CD8-positive, alpha-beta memory T cell (primary cell): ENCODE measurements around the gene DPYD. TPM values are rescaled to one million over a fixed set of nuclear protein-coding genes. Genes with fewer than 3 reads are reported as not detected.

Experiments
- CTCF ChIA-PET: fragments of 350-600 bp; sonication (Branson Sonifier 250); formaldehyde crosslinking; loops from one replicate; lab custom pipeline; 2021; ENCODE audit warnings: antibody characterized with exemption; lab: Charles Lee
- POLR2A ChIA-PET: fragments of 350-600 bp; sonication (Branson Sonifier 250); formaldehyde crosslinking; loops from one replicate; lab custom pipeline; 2021; ENCODE audit warnings: antibody characterized with exemption; lab: Charles Lee
- DNase-seq, 5 donors: peaks; one replicate each; pipeline versions ENCODE4 v3.0.0 to v3.0.0-alpha.2; 2020 to 2022; ENCODE audit warnings: mixed read lengths in 1 of 5
- H3K27ac ChIP-seq: one replicate; pipeline ENCODE4 v1.7.0; 2013; ENCODE audit warnings: low read depth, mild to moderate bottlenecking, low read length, moderate library complexity
- H3K27me3 ChIP-seq: 2 replicates; pipeline ENCODE4 v1.7.0; 2013; ENCODE audit warnings: low read length, mild to moderate bottlenecking; ENCODE audit not compliant: insufficient read depth, poor library complexity, severe bottlenecking
- H3K36me3 ChIP-seq: 2 replicates; pipeline ENCODE4 v1.7.0; 2013; ENCODE audit warnings: mild to moderate bottlenecking, low read length, moderate library complexity; ENCODE audit not compliant: insufficient read depth
- H3K4me1 ChIP-seq: 2 replicates; pipeline ENCODE4 v1.7.0; 2013; ENCODE audit warnings: mild to moderate bottlenecking, low read length, moderate library complexity; ENCODE audit not compliant: insufficient read depth
- H3K4me3 ChIP-seq: 2 replicates; pipeline ENCODE4 v1.7.0; 2013; ENCODE audit warnings: mild to moderate bottlenecking, low read length
- H3K9me3 ChIP-seq: 2 replicates; pipeline ENCODE4 v1.7.0; 2013; ENCODE audit warnings: mild to moderate bottlenecking, low read length
- H3K27ac Mint-ChIP-seq, 8 donors: one replicate each; pipeline ENCODE4 v1.8.0; 2020 to 2021; ENCODE audit warnings: mixed read lengths in 8 of 8, mild to moderate bottlenecking in 6 of 8, inconsistent platforms in 3 of 8, moderate library complexity in 3 of 8
- H3K27me3 Mint-ChIP-seq, 2 donors: one replicate each; pipeline ENCODE4 v1.8.0; 2020 to 2021; ENCODE audit warnings: mixed read lengths in 2 of 2, mild to moderate bottlenecking in 1 of 2, moderate library complexity in 1 of 2
- H3K36me3 Mint-ChIP-seq, 3 donors: one replicate each; pipeline ENCODE4 v1.8.0; 2020 to 2021; ENCODE audit warnings: mixed read lengths in 3 of 3, inconsistent platforms in 1 of 3, mild to moderate bottlenecking in 1 of 3
- H3K4me1 Mint-ChIP-seq, 3 donors: one replicate each; pipeline ENCODE4 v1.8.0; 2020 to 2021; ENCODE audit warnings: mixed read lengths in 3 of 3, inconsistent platforms in 1 of 3, mild to moderate bottlenecking in 1 of 3
- H3K4me3 Mint-ChIP-seq, 7 donors: one replicate each; pipeline ENCODE4 v1.8.0; 2020 to 2021; ENCODE audit warnings: mixed read lengths in 7 of 7, mild to moderate bottlenecking in 6 of 7, moderate library complexity in 4 of 7, inconsistent platforms in 2 of 7
- H3K9me3 Mint-ChIP-seq, 5 donors: one replicate each; pipeline ENCODE4 v1.8.0; 2020 to 2022; ENCODE audit warnings: mixed read lengths in 5 of 5, mild to moderate bottlenecking in 3 of 5, moderate library complexity in 2 of 5, inconsistent platforms in 1 of 5
- polyA plus RNA-seq: library from polyadenylated mRNA; unstranded; fragments of 300-500 nt; fragmentation: Illumina TruSeq; gene quantifications from one replicate; pipeline ENCODE4 v1.2.3, GENCODE V29; 2021
- total RNA-seq, 2 experiments: library from RNA; stranded (reverse); gene quantifications; one replicate each; pipeline ENCODE4 v1.2.3, GENCODE V29; 2021

The DPYD gene
- total and polyA plus RNA-seq, 3 experiments from 2014 or later: 9.6 to 43.9 (median 10.3) TPM

- no peak overlapping the region for H3K27ac ChIP-seq
- ChIA-PET POLR2A (no interaction called here), CTCF (no interaction called here)
- Mint-ChIP-seq H3K9me3 (peaks cover 0 to 1% (median 0%) of the 10 kb centered on the region in 5 donors), H3K4me3 (no peak overlapping the region), H3K27ac (peak overlapping the region in 1 of 8 donors; percentile 62), H3K4me1 (peaks cover 3 to 5% (median 4%) of the 10 kb centered on the region in 3 donors), H3K27me3 (no peaks in the 10 kb centered on the region), H3K36me3 (peaks cover 21 to 34% (median 32%) of the 10 kb centered on the region in 3 donors)
- no peaks in the 10 kb centered on the region for H3K27me3 ChIP-seq
- no peaks in the 10 kb centered on the region for H3K4me1 ChIP-seq
- H3K36me3 ChIP-seq: peaks cover 4% of the 10 kb centered on the region
- H3K9me3 ChIP-seq: no peaks in the 10 kb centered on the region
- no peak overlapping the region for H3K4me3 ChIP-seq
- no peak for DNase-seq
Measured at GRCh38 chr1:97507863-97508262, 413.0 kb downstream of the DPYD start.

- H3K4me1 Mint-ChIP-seq: peaks cover 3 to 5% (median 4%) of the 10 kb centered on the region in 3 donors
- peaks cover 26 to 33% (median 32%) of the 10 kb centered on the region in 3 donors for H3K36me3 Mint-ChIP-seq
- no peaks in the 10 kb centered on the region for H3K9me3 ChIP-seq
- no peak overlapping the region for H3K4me3 ChIP-seq
- no peaks in the 10 kb centered on the region for H3K27me3 Mint-ChIP-seq
- no peak overlapping the region for H3K27ac ChIP-seq
- H3K27ac Mint-ChIP-seq: no peak overlapping the region
- DNase-seq: no peak
- POLR2A ChIA-PET: no interaction called here
- peaks cover 0 to 1% (median 0%) of the 10 kb centered on the region in 5 donors for H3K9me3 Mint-ChIP-seq
- no peak overlapping the region for H3K4me3 Mint-ChIP-seq
- no peaks in the 10 kb centered on the region for H3K4me1 ChIP-seq
- H3K36me3 ChIP-seq: peaks cover 4% of the 10 kb centered on the region
- CTCF ChIA-PET: interaction anchor here (1.4 kb wide), 1 partner anchor 19 kb away, joined by 3 read pairs; no protein-coding TSS in a partner anchor
- no peaks in the 10 kb centered on the region for H3K27me3 ChIP-seq
Measured at GRCh38 chr1:97506368-97506767, 414.5 kb downstream of the DPYD start.

DNA sequence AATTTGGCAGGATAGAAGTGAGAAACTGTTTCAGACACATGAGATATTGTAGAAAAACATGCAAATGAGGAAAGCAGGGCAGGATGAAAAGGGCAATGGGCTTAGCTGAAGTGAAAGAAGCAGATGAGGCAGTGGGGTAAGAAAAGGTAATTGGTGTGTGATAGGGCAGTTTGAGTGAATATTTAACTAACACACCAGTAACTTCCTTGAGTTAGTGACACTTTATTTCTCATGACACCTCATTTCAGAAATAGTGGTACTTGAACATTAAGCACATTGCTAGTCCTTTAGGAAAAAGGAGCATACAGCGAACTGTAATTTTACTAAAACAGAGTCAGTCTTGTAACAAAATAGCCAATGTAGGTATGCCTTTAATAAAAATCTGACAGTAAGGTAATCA lies 415.0 kb downstream of the DPYD start:
- Histone ChIP-seq H3K4me1 (no peaks in the 10 kb centered on the region), H3K36me3 (peaks cover 4% of the 10 kb centered on the region), H3K27me3 (no peaks in the 10 kb centered on the region), H3K27ac (no peak overlapping the region), H3K9me3 (no peaks in the 10 kb centered on the region), H3K4me3 (no peak overlapping the region)
- POLR2A ChIA-PET: no interaction called here
- Mint-ChIP-seq H3K9me3 (peaks cover 0 to 1% (median 0%) of the 10 kb centered on the region in 5 donors), H3K27me3 (no peaks in the 10 kb centered on the region), H3K4me1 (peaks cover 3 to 5% (median 4%) of the 10 kb centered on the region in 3 donors), H3K4me3 (no peak overlapping the region), H3K36me3 (peaks cover 26 to 33% (median 32%) of the 10 kb centered on the region in 3 donors), H3K27ac (no peak overlapping the region)
- DNase-seq: no peak
- CTCF ChIA-PET: interaction anchor here (1.4 kb wide), 1 partner anchor 19 kb away, joined by 3 read pairs; no protein-coding TSS in a partner anchor

GRCh38 chr1:97505289-97505688 lies 415.5 kb downstream of the DPYD start:
- no peak overlapping the region for H3K27ac Mint-ChIP-seq

DNA sequence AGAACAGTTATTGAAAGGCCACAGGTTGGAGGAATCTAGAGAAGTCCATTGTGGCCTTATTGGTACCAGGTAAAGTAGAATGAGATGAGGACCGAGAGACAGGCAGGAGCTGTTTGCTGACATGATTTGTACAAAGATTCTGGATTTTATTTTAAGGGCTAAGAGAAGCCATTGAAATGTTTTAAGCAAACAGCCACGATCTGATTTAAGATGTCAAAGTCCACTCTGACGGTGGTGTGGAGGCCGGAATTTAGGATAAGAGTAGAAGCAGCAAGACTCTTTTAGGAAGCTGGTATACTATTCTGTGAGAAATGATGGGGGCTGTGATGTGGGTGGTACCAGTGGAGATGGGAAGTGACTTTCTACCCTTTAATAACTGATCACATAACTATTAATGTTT lies 418.5 kb downstream of the DPYD start:
- H3K27ac Mint-ChIP-seq: no peak overlapping the region
- Histone ChIP-seq H3K27me3 (no peaks in the 10 kb centered on the region), H3K27ac (no peak overlapping the region), H3K4me3 (no peak overlapping the region), H3K36me3 (no peaks in the 10 kb centered on the region), H3K9me3 (no peaks in the 10 kb centered on the region), H3K4me1 (no peaks in the 10 kb centered on the region)
- ChIA-PET CTCF (no interaction called here), POLR2A (no interaction called here)
- peaks cover 9 to 15% (median 15%) of the 10 kb centered on the region in 3 donors for H3K36me3 Mint-ChIP-seq
- no peak for DNase-seq
- no peak overlapping the region for H3K4me3 Mint-ChIP-seq
- H3K4me1 Mint-ChIP-seq: no peaks in the 10 kb centered on the region
- H3K27me3 Mint-ChIP-seq: no peaks in the 10 kb centered on the region
- H3K9me3 Mint-ChIP-seq: no peaks in the 10 kb centered on the region

More at GRCh38 chr1:97505289-97505688, 415.5 kb downstream of the DPYD start:
- DNase-seq: no peak
- H3K9me3 Mint-ChIP-seq: peaks cover 0 to 1% (median 0%) of the 10 kb centered on the region in 5 donors
- H3K9me3 ChIP-seq: no peaks in the 10 kb centered on the region
- no peaks in the 10 kb centered on the region for H3K27me3 Mint-ChIP-seq
- H3K36me3 Mint-ChIP-seq: peaks cover 26 to 32% (median 27%) of the 10 kb centered on the region in 3 donors
- no peaks in the 10 kb centered on the region for H3K27me3 ChIP-seq
- H3K4me3 ChIP-seq: no peak overlapping the region
- peaks cover 4% of the 10 kb centered on the region for H3K36me3 ChIP-seq
- H3K27ac ChIP-seq: no peak overlapping the region
- CTCF ChIA-PET: no interaction called here
- H3K4me1 Mint-ChIP-seq: peaks cover 3 to 5% (median 4%) of the 10 kb centered on the region in 3 donors
- H3K4me3 Mint-ChIP-seq: no peak overlapping the region
- POLR2A ChIA-PET: no interaction called here
- H3K4me1 ChIP-seq: no peaks in the 10 kb centered on the region

GRCh38 chr1:97501628-97502027 lies 419.2 kb downstream of the DPYD start:
- Histone ChIP-seq H3K4me1 (no peaks in the 10 kb centered on the region), H3K27me3 (no peaks in the 10 kb centered on the region), H3K27ac (no peak overlapping the region), H3K4me3 (no peak overlapping the region), H3K9me3 (no peaks in the 10 kb centered on the region), H3K36me3 (no peaks in the 10 kb centered on the region)
- Mint-ChIP-seq H3K4me1 (peaks cover 0 to under 1% (median 0%) of the 10 kb centered on the region in 3 donors), H3K9me3 (no peaks in the 10 kb centered on the region), H3K4me3 (no peak overlapping the region), H3K27ac (no peak overlapping the region), H3K36me3 (peaks cover 9 to 15% (median 15%) of the 10 kb centered on the region in 3 donors), H3K27me3 (no peaks in the 10 kb centered on the region)
- ChIA-PET CTCF (no interaction called here), POLR2A (no interaction called here)
- DNase-seq: no peak

GRCh38 chr1:97500760-97501159 lies 420.1 kb downstream of the DPYD start:
- no peak overlapping the region for H3K4me3 ChIP-seq
- H3K9me3 ChIP-seq: no peaks in the 10 kb centered on the region
- no peak overlapping the region for H3K27ac Mint-ChIP-seq
- no peaks in the 10 kb centered on the region for H3K36me3 ChIP-seq
- no peaks in the 10 kb centered on the region for H3K9me3 Mint-ChIP-seq
- no peaks in the 10 kb centered on the region for H3K27me3 ChIP-seq
- ChIA-PET POLR2A (no interaction called here), CTCF (no interaction called here)
- no peak for DNase-seq
- H3K27ac ChIP-seq: no peak overlapping the region
- peaks cover 0 to 8% (median 0%) of the 10 kb centered on the region in 3 donors for H3K4me1 Mint-ChIP-seq
- no peaks in the 10 kb centered on the region for H3K4me1 ChIP-seq
- H3K27me3 Mint-ChIP-seq: no peaks in the 10 kb centered on the region
- peaks cover 9 to 15% (median 15%) of the 10 kb centered on the region in 3 donors for H3K36me3 Mint-ChIP-seq
- H3K4me3 Mint-ChIP-seq: no peak overlapping the region

- ChIA-PET POLR2A (no interaction called here), CTCF (no interaction called here)
- Mint-ChIP-seq H3K36me3 (peaks cover 8 to 10% (median 10%) of the 10 kb centered on the region in 3 donors), H3K9me3 (no peaks in the 10 kb centered on the region), H3K4me1 (peaks cover 0 to 8% (median 0%) of the 10 kb centered on the region in 3 donors), H3K27me3 (no peaks in the 10 kb centered on the region), H3K4me3 (no peak overlapping the region), H3K27ac (no peak overlapping the region)
- H3K36me3 ChIP-seq: no peaks in the 10 kb centered on the region
- H3K27ac ChIP-seq: no peak overlapping the region
- H3K9me3 ChIP-seq: no peaks in the 10 kb centered on the region
- DNase-seq: no peak
- no peaks in the 10 kb centered on the region for H3K27me3 ChIP-seq
- no peak overlapping the region for H3K4me3 ChIP-seq
- no peaks in the 10 kb centered on the region for H3K4me1 ChIP-seq
Measured at GRCh38 chr1:97499667-97500066, 421.2 kb downstream of the DPYD start.
